ENCODE data around the gene BCOR. TPM values are rescaled to one million over a fixed set of nuclear protein-coding genes. Genes with fewer than 3 reads are reported as not detected.
A peak's percentile ranks its signal among the peaks of the same experiment; 100 is the strongest.

Gene BCOR
- total and polyA plus RNA-seq, 9 of the 15 experiments (the other 6 are each of a cell fraction or from before 2014, with no cell fraction given): 27.5 to 113 (median 37.6) TPM

GRCh38 chrX:40097504-40098263, at the start of gene BCOR (continued):
- no peak for TF ChIP-seq WHSC1 (IDR thresholded peaks at IDR 0.05; ENCODE audit: low read length)
- TF ChIP-seq ZC3H4 (CRISPR knock-in tag; IDR thresholded peaks at IDR 0.05; ENCODE audit: borderline replicate concordance): no peak
- TF ChIP-seq CREB3L1 (IDR thresholded peaks at IDR 0.05; ENCODE audit: borderline replicate concordance, low read depth): no peak
- no peak for TF ChIP-seq E4F1 (CRISPR knock-in tag; IDR thresholded peaks at IDR 0.05; ENCODE audit: borderline replicate concordance)
- TF ChIP-seq KDM4B (IDR thresholded peaks at IDR 0.05; ENCODE audit: borderline replicate concordance in 2 of 2, low read depth in 1 of 2): no peak
- peak; percentile 70 for TF ChIP-seq THAP12 (CRISPR knock-in tag; IDR thresholded peaks at IDR 0.05)
- TF ChIP-seq ZNF518B (CRISPR knock-in tag; IDR thresholded peaks at IDR 0.05): no peak
- TF ChIP-seq BRD9 (IDR thresholded peaks at IDR 0.05; ENCODE audit: low read depth, partially characterized antibody): no peak
- no peak for TF ChIP-seq ZFP36 (IDR thresholded peaks at IDR 0.05; ENCODE audit: low read depth, low read length, partially characterized antibody)
- TF ChIP-seq KDM1A (IDR thresholded peaks at IDR 0.05): no peak
- no peak for TF ChIP-seq TFE3 (CRISPR knock-in tag; IDR thresholded peaks at IDR 0.05)
- TF ChIP-seq MCM7 (IDR thresholded peaks at IDR 0.05): no peak
- TF ChIP-seq MITF (IDR thresholded peaks at IDR 0.05): no peak
